OCI-LY7 (cell line): Measurements from ENCODE around the gene SNX19.

Source experiments
- CTCF ChIP-seq: fragments of 200-600 bp; sonication (generic); conservative IDR thresholded peaks from 2 replicates; pipeline ENCODE4 v1.5.1; 2014; ENCODE audit warnings: mild to moderate bottlenecking, antibody characterized with exemption, low read length, moderate library complexity, mixed read lengths
- EZH2phosphoT487 ChIP-seq: fragments of 200-600 bp; sonication (generic); IDR thresholded peaks from 2 replicates; pipeline ENCODE4 v1.6.1; 2018; ENCODE audit warnings: low read depth, borderline replicate concordance, mild to moderate bottlenecking, mixed run types, antibody characterized with exemption, low read length, moderate library complexity, mixed read lengths

- TF ChIP-seq EZH2phosphoT487 (no peak), CTCF (no peak)
Measured at GRCh38 chr11:130874396-130874795, 41.9 kb downstream of the SNX19 start.
